Astrocyte of the spinal cord (primary cell): ENCODE data around the gene BYSL.

ENCODE experiments used
- DNase-seq: peaks from one replicate; pipeline ENCODE4 v3.0.0; 2011; ENCODE audit warnings: low read depth, low spot score
- H3K4me3 ChIP-seq: 2 replicates; pipeline ENCODE4 v1.5.1; 2011; ENCODE audit warnings: low read depth, mild to moderate bottlenecking, low read length, moderate library complexity
- CTCF ChIP-seq: IDR thresholded peaks from 2 replicates; pipeline ENCODE4 v1.5.1; 2012; ENCODE audit warnings: low read depth, mild to moderate bottlenecking, low read length, inconsistent platforms
- in situ Hi-C: cut with HindIII; loops from 2 replicates; pipeline ENCODE4 v1.10.0; 2017; ENCODE audit warnings: low sequenced_read_pairs

BYSL gene

GRCh38 chr6:41974281-41974825 lies 53.1 kb downstream of the BYSL start:
- no peak for DNase-seq
- H3K4me3 ChIP-seq: no peak overlapping the region
- TF ChIP-seq CTCF: no peak
- in situ Hi-C loops: no loop called here

- DNase-seq: no peak
- no peak for TF ChIP-seq CTCF
- no peak overlapping the region for H3K4me3 ChIP-seq
- in situ Hi-C loops: no loop called here
These were observed 54.0 kb downstream of the BYSL start for GRCh38 chr6:41975276-41975675.

- TF ChIP-seq CTCF: no peak
- in situ Hi-C loops: no loop called here
- H3K4me3 ChIP-seq: no peak overlapping the region
- peak; percentile 63 for DNase-seq
These were observed 55.6 kb downstream of the BYSL start for GRCh38 chr6:41976794-41977484.
